Activated CD4-positive, alpha-beta T cell treated with anti-CD3 and anti-CD28 coated beads, Interleukin-2, amount 10 ng/mL, durations not matched to agents 7 days and 5 days (primary cell): ENCODE data around the gene TTYH1. TPM values are rescaled to one million over a fixed set of nuclear protein-coding genes. Genes with fewer than 3 reads are reported as not detected.
"Not testable (repeated sequence)": the region's sequence is repeated elsewhere in the genome, so short reads cannot be mapped to it uniquely, and the experiment has no call there.

Source experiments
- CTCF ChIA-PET: fragments of 350-600 bp; sonication (Branson Sonifier 250); formaldehyde crosslinking; loops from one replicate; lab custom pipeline; 2021; ENCODE audit warnings: antibody characterized with exemption; lab: Charles Lee
- POLR2A ChIA-PET: fragments of 350-600 bp; sonication (Branson Sonifier 250); formaldehyde crosslinking; loops from one replicate; lab custom pipeline; 2021; ENCODE audit warnings: antibody characterized with exemption; lab: Charles Lee
- DNase-seq: peaks from one replicate; pipeline ENCODE4 v3.0.0-alpha.2; 2020
- H3K27ac Mint-ChIP-seq: one replicate; pipeline ENCODE4 v1.8.0; 2021; ENCODE audit warnings: mild to moderate bottlenecking, moderate library complexity, mixed read lengths
- H3K27me3 Mint-ChIP-seq: one replicate; pipeline ENCODE4 v1.8.0; 2021; ENCODE audit warnings: mixed read lengths
- H3K36me3 Mint-ChIP-seq: one replicate; pipeline ENCODE4 v1.8.0; 2021; ENCODE audit warnings: low read depth, mixed read lengths
- H3K4me1 Mint-ChIP-seq: one replicate; pipeline ENCODE4 v1.8.0; 2021; ENCODE audit warnings: mixed read lengths
- H3K4me3 Mint-ChIP-seq: one replicate; pipeline ENCODE4 v1.8.0; 2021; ENCODE audit warnings: mild to moderate bottlenecking, moderate library complexity, mixed read lengths
- H3K9me3 Mint-ChIP-seq: one replicate; pipeline ENCODE4 v1.8.0; 2021; ENCODE audit warnings: mixed read lengths
- total RNA-seq, 2 experiments: library from RNA; stranded (reverse); gene quantifications; one replicate each; pipeline ENCODE4 v1.2.3, GENCODE V29; 2021

Gene TTYH1
- total RNA-seq, 2 experiments from 2014 or later: 0.72 to 1.2 TPM

GRCh38 chr19:54461613-54462012 is 46.3 kb downstream of the TTYH1 start:
- DNase-seq: no peak
- peaks cover 9% of the 10 kb centered on the region for H3K27me3 Mint-ChIP-seq
- peaks cover 40% of the 10 kb centered on the region for H3K4me1 Mint-ChIP-seq
- CTCF ChIA-PET: interaction anchor here (1.9 kb wide), 1 partner anchor 11 kb away, joined by 8 read pairs; no protein-coding TSS in a partner anchor
- no peaks in the 10 kb centered on the region for H3K9me3 Mint-ChIP-seq
- H3K4me3 Mint-ChIP-seq: peak overlapping the region; percentile 68
- H3K27ac Mint-ChIP-seq: peak overlapping the region; percentile 86
- H3K36me3 Mint-ChIP-seq: peaks cover 32% of the 10 kb centered on the region
- POLR2A ChIA-PET: interaction anchor here (1.4 kb wide), 1 partner anchor 13 kb away, joined by 3 read pairs; the partner anchor contains the start of gene LENG8

GRCh38 chr19:54462047-54462654 is 46.9 kb downstream of the TTYH1 start:
- Mint-ChIP-seq H3K27ac (peak overlapping the region; percentile 86), H3K4me3 (peak overlapping the region; percentile 68), H3K27me3 (peaks cover 9% of the 10 kb centered on the region), H3K4me1 (peaks cover 40% of the 10 kb centered on the region), H3K36me3 (peaks cover 29% of the 10 kb centered on the region), H3K9me3 (no peaks in the 10 kb centered on the region)
- POLR2A ChIA-PET: interaction anchor here (1.4 kb wide), 1 partner anchor 13 kb away, joined by 3 read pairs; the partner anchor contains the start of gene LENG8
- DNase-seq: no peak
- CTCF ChIA-PET: interaction anchor here (1.9 kb wide), 1 partner anchor 11 kb away, joined by 8 read pairs; no protein-coding TSS in a partner anchor

GRCh38 chr19:54462655-54463530 is 47.6 kb downstream of the TTYH1 start:
- Mint-ChIP-seq H3K9me3 (no peaks in the 10 kb centered on the region), H3K36me3 (peaks cover 27% of the 10 kb centered on the region), H3K27ac (peak overlapping the region; percentile 89)

GRCh38 chr19:54463531-54464043 is 48.3 kb downstream of the TTYH1 start, which contains the start of gene LENG9:
Gene LENG9 (minus strand): TSS chr19:54463778. CDS start chr19:54463526, 252 bp downstream.
- DNase-seq: peak; percentile 98
- Mint-ChIP-seq H3K4me1 (peaks cover 38% of the 10 kb centered on the region), H3K27ac (peak within 1 kb of the TSS; percentile 89), H3K36me3 (peaks cover 20% of the 10 kb centered on the region), H3K27me3 (peaks cover 16% of the 10 kb centered on the region), H3K9me3 (no peaks in the 10 kb centered on the region), H3K4me3 (peak within 1 kb of the TSS; percentile 79)
- POLR2A ChIA-PET: interaction anchor here (0.7 to 1.5 kb wide), 2 partner anchors 15 to 135 kb away, joined by 3 to 12 read pairs; partner anchors contain the start of gene LENG8
- CTCF ChIA-PET: interaction anchor here (0.6 to 1.4 kb wide), 4 partner anchors 10 to 304 kb away, joined by 3 to 5 read pairs (median 4); partner anchors contain the start of gene LENG1

More at GRCh38 chr19:54462655-54463530, 47.6 kb downstream of the TTYH1 start:
- peak overlapping the region; percentile 79 for H3K4me3 Mint-ChIP-seq
- peaks cover 10% of the 10 kb centered on the region for H3K27me3 Mint-ChIP-seq
- POLR2A ChIA-PET: interaction anchor here (0.7 to 1.5 kb wide), 3 partner anchors 14 to 135 kb away, joined by 3 to 12 read pairs (median 3); partner anchors contain the start of gene LENG8
- peak; percentile 73 for DNase-seq
- H3K4me1 Mint-ChIP-seq: peaks cover 40% of the 10 kb centered on the region
- CTCF ChIA-PET: interaction anchor here (0.6 to 1.9 kb wide), 5 partner anchors 10 to 303 kb away, joined by 3 to 8 read pairs (median 4); partner anchors contain the start of gene LENG1

GRCh38 chr19:54464044-54464629 is 48.9 kb downstream of the TTYH1 start:
- peaks cover 32% of the 10 kb centered on the region for H3K4me1 Mint-ChIP-seq
- POLR2A ChIA-PET: interaction anchor here (1.5 kb wide), 1 partner anchor 15 kb away, joined by 12 read pairs; the partner anchor contains the start of gene LENG8
- peaks cover 21% of the 10 kb centered on the region for H3K27me3 Mint-ChIP-seq
- CTCF ChIA-PET: interaction anchor here (0.6 to 1.4 kb wide), 4 partner anchors 11 to 305 kb away, joined by 3 to 5 read pairs (median 4); partner anchors contain the start of gene LENG1
- H3K27ac Mint-ChIP-seq: peak overlapping the region; percentile 89
- peak; percentile 92 for DNase-seq
- no peaks in the 10 kb centered on the region for H3K9me3 Mint-ChIP-seq
- H3K36me3 Mint-ChIP-seq: peaks cover 16% of the 10 kb centered on the region
- peak overlapping the region; percentile 79 for H3K4me3 Mint-ChIP-seq

- POLR2A ChIA-PET: no interaction called here
- Mint-ChIP-seq H3K27me3 (peaks cover 27% of the 10 kb centered on the region), H3K27ac (peak overlapping the region; percentile 89), H3K4me1 (peaks cover 28% of the 10 kb centered on the region), H3K36me3 (peaks cover 10% of the 10 kb centered on the region), H3K9me3 (no peaks in the 10 kb centered on the region), H3K4me3 (peak overlapping the region; percentile 79)
- peak; percentile 84 for DNase-seq
- CTCF ChIA-PET: interaction anchor here (1.0 kb wide), 1 partner anchor 13 kb away, joined by 3 read pairs; no protein-coding TSS in a partner anchor
Observed at GRCh38 chr19:54464630-54465425, 49.6 kb downstream of the TTYH1 start.

GRCh38 chr19:54465426-54466109 is 50.3 kb downstream of the TTYH1 start:
- H3K27me3 Mint-ChIP-seq: peaks cover 34% of the 10 kb centered on the region
- no peak for DNase-seq
- H3K9me3 Mint-ChIP-seq: no peaks in the 10 kb centered on the region
- H3K4me1 Mint-ChIP-seq: peaks cover 27% of the 10 kb centered on the region
- POLR2A ChIA-PET: no interaction called here
- CTCF ChIA-PET: interaction anchor here (1.0 kb wide), 1 partner anchor 12 kb away, joined by 3 read pairs; no protein-coding TSS in a partner anchor
- peak overlapping the region; percentile 9 for H3K27ac Mint-ChIP-seq
- peaks cover 7% of the 10 kb centered on the region for H3K36me3 Mint-ChIP-seq
- peak overlapping the region; percentile 41 for H3K4me3 Mint-ChIP-seq

GRCh38 chr19:54466110-54466480 is 50.8 kb downstream of the TTYH1 start:
- POLR2A ChIA-PET, H3K36me3 Mint-ChIP-seq, H3K9me3 Mint-ChIP-seq, H3K4me3 Mint-ChIP-seq, H3K27ac Mint-ChIP-seq, DNase-seq, CTCF ChIA-PET: not testable (repeated sequence)
- Mint-ChIP-seq H3K4me1 (peaks cover 29% of the 10 kb centered on the region), H3K27me3 (peaks cover 38% of the 10 kb centered on the region)

- H3K27ac Mint-ChIP-seq: no peak overlapping the region
- H3K4me3 Mint-ChIP-seq: no peak overlapping the region
- no peaks in the 10 kb centered on the region for H3K9me3 Mint-ChIP-seq
- DNase-seq: no peak
- POLR2A ChIA-PET: interaction anchor here (0.6 kb wide), 1 partner anchor 208 kb away, joined by 4 read pairs; no protein-coding TSS in a partner anchor
- peaks cover 46% of the 10 kb centered on the region for H3K27me3 Mint-ChIP-seq
- peaks cover 12% of the 10 kb centered on the region for H3K4me1 Mint-ChIP-seq
- CTCF ChIA-PET: interaction anchor here (0.6 to 1.2 kb wide), 2 partner anchors 13 to 78 kb away, joined by 3 to 4 read pairs; no protein-coding TSS in a partner anchor
- H3K36me3 Mint-ChIP-seq: no peaks in the 10 kb centered on the region
Observed at GRCh38 chr19:54469496-54469934, 54.3 kb downstream of the TTYH1 start.

- CTCF ChIA-PET: interaction anchor here (0.6 to 1.2 kb wide), 2 partner anchors 14 to 79 kb away, joined by 3 to 4 read pairs; no protein-coding TSS in a partner anchor
- Mint-ChIP-seq H3K36me3 (no peaks in the 10 kb centered on the region), H3K4me3 (no peak overlapping the region), H3K27me3 (peaks cover 47% of the 10 kb centered on the region), H3K27ac (no peak overlapping the region), H3K9me3 (no peaks in the 10 kb centered on the region), H3K4me1 (peaks cover 9% of the 10 kb centered on the region)
- POLR2A ChIA-PET: no interaction called here
- no peak for DNase-seq
Observed at GRCh38 chr19:54470276-54470887, 55.1 kb downstream of the TTYH1 start.
